DOHH2 (cell line): ENCODE measurements around the gene VWC2.

Experiments
- EZH2phosphoT487 ChIP-seq: fragments of 200-600 bp; sonication (generic); IDR thresholded peaks from 2 replicates; pipeline ENCODE4 v1.6.1; 2017; ENCODE audit warnings: borderline replicate concordance, mild to moderate bottlenecking, antibody characterized with exemption, low read length, moderate library complexity, mixed read lengths
- TF ChIP-seq, protein P1 (sequence below): fragments of 200-600 bp; sonication (generic); IDR thresholded peaks from one replicate; pipeline ENCODE4 v1.5.1; 2014; ENCODE audit warnings: antibody characterized with exemption, mild to moderate bottlenecking, low read depth, low read length; ENCODE audit not compliant: poor library complexity, severe bottlenecking

DNA sequence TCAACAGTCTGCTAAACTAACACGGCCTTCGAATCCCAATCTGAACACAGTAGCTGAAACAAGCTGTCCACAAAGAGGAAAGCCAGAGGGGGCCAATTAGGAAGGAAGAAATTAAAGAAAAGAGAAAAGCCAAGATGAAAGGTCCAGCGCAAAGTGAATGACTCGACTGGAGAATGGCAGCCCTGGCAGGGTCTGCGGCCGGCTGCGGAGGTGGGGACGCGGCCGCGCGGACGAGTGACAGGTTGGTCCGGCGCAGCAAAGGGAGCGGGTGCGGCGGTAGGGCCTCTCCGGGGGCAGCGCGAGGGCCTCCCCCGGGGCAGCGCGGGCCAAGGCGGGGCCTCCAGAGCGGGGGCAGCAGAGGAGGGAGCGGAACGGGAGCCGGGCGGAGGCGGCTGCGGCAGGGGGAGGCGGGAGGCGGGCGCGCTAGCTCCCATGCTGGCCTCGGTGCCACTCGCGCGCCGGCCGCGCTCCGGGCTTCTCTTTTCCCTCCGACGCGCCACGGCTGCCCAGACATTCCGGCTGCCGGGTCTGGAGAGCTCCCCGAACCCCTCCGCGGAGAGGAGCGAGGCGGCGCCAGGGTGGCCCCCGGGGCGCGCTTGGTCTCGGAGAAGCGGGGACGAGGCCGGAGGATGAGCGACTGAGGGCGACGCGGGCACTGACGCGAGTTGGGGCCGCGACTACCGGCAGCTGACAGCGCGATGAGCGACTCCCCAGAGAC is at the start of gene VWC2:
- TF ChIP-seq, protein P1, sequence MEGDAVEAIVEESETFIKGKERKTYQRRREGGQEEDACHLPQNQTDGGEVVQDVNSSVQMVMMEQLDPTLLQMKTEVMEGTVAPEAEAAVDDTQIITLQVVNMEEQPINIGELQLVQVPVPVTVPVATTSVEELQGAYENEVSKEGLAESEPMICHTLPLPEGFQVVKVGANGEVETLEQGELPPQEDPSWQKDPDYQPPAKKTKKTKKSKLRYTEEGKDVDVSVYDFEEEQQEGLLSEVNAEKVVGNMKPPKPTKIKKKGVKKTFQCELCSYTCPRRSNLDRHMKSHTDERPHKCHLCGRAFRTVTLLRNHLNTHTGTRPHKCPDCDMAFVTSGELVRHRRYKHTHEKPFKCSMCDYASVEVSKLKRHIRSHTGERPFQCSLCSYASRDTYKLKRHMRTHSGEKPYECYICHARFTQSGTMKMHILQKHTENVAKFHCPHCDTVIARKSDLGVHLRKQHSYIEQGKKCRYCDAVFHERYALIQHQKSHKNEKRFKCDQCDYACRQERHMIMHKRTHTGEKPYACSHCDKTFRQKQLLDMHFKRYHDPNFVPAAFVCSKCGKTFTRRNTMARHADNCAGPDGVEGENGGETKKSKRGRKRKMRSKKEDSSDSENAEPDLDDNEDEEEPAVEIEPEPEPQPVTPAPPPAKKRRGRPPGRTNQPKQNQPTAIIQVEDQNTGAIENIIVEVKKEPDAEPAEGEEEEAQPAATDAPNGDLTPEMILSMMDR, result no peak
- TF ChIP-seq EZH2phosphoT487, result no peak
